Hematopoietic multipotent progenitor cell treated with erythropoietin and hydrocortisone succinate and interleukin-3 and kit ligand, for 6 days (in vitro differentiated cells): ENCODE results near the gene SPINK5.
A peak's percentile ranks its signal among the peaks of the same experiment; 100 is the strongest.

Source experiments
- DNase-seq: peaks from one replicate; pipeline ENCODE4 v3.0.0-alpha.2; 2015

Gene SPINK5

GRCh38 chr5:148104226-148104625, 40.4 kb downstream of the SPINK5 start:
- no peak for DNase-seq

- no peak for DNase-seq
Measured at GRCh38 chr5:148107608-148108007, 43.8 kb downstream of the SPINK5 start.

- no peak for DNase-seq
Measured at GRCh38 chr5:148113243-148113642, 49.5 kb downstream of the SPINK5 start.

- DNase-seq = no peak
Measured at GRCh38 chr5:148120317-148120716, 56.5 kb downstream of the SPINK5 start.

- no peak for DNase-seq
Measured at GRCh38 chr5:148125641-148126040, 61.9 kb downstream of the SPINK5 start.

GRCh38 chr5:148135091-148136048, 71.6 kb downstream of the SPINK5 start:
- no peak for DNase-seq

GRCh38 chr5:148140846-148141245, 77.1 kb downstream of the SPINK5 start:
- no peak for DNase-seq

- DNase-seq = no peak
Measured at GRCh38 chr5:148141645-148142044, 77.9 kb downstream of the SPINK5 start.

- DNase-seq = no peak
Measured at GRCh38 chr5:148145916-148146315, 82.1 kb downstream of the SPINK5 start.

- DNase-seq = no peak
Measured at GRCh38 chr5:148146487-148146886, 82.7 kb downstream of the SPINK5 start.

GRCh38 chr5:148147415-148147814, 83.6 kb downstream of the SPINK5 start:
- DNase-seq = no peak

GRCh38 chr5:148151872-148152271, 88.1 kb downstream of the SPINK5 start:
- DNase-seq = no peak

- no peak for DNase-seq
Measured at GRCh38 chr5:148152781-148153180, 89.0 kb downstream of the SPINK5 start.

- no peak for DNase-seq
Measured at GRCh38 chr5:148156609-148157008, 92.8 kb downstream of the SPINK5 start.

- no peak for DNase-seq
Measured at GRCh38 chr5:148162038-148162437, 98.3 kb downstream of the SPINK5 start.

- DNase-seq = no peak
Measured at GRCh38 chr5:148163345-148163744, 99.6 kb downstream of the SPINK5 start.

- DNase-seq = no peak
Measured at GRCh38 chr5:148166550-148167283, 102.9 kb downstream of the SPINK5 start.

- no peak for DNase-seq
Measured at GRCh38 chr5:148168246-148168645, 104.5 kb downstream of the SPINK5 start, which contains the start of gene SPINK14. SPINK14 (plus strand) TSS chr5:148168546; CDS start chr5:148169733, 1,187 bp downstream.

- DNase-seq = no peak
Measured at GRCh38 chr5:148172377-148172776, 108.6 kb downstream of the SPINK5 start.

- no peak for DNase-seq
Measured at GRCh38 chr5:148176480-148176879, 112.7 kb downstream of the SPINK5 start.

GRCh38 chr5:148177207-148177606, 113.4 kb downstream of the SPINK5 start:
- peak; percentile 7 for DNase-seq

- peak; percentile 88 for DNase-seq
Measured at GRCh38 chr5:148179234-148179824, 115.5 kb downstream of the SPINK5 start.

- peak; percentile 49 for DNase-seq
Measured at GRCh38 chr5:148186248-148187003, 122.6 kb downstream of the SPINK5 start.
